HL-60 (cell line): ENCODE measurements around the gene C11orf54.
"Not testable (repeated sequence)": the region's sequence is repeated elsewhere in the genome, so short reads cannot be mapped to it uniquely, and the experiment has no call there.

Source experiments
- DNase-seq, 2 experiments: peaks; one replicate each; pipeline ENCODE4 v3.0.0-alpha.2; 2010 to 2020; ENCODE audit warnings: low read depth in 1 of 2, low spot score in 1 of 2
- H3K27ac ChIP-seq: fragments of 250-450 bp; sonication (Bioruptor Pico); replicated peaks from 2 replicates; pipeline ENCODE4 v1.5.1; 2020; ENCODE audit warnings: mild to moderate bottlenecking, moderate library complexity
- H3K27me3 ChIP-seq: fragments of 250-450 bp; sonication (Bioruptor Pico); 2 replicates; pipeline ENCODE4 v1.5.1; 2021; ENCODE audit warnings: mild to moderate bottlenecking, moderate library complexity; ENCODE audit not compliant: insufficient read depth, poor library complexity, severe bottlenecking
- H3K4me3 ChIP-seq: replicated peaks from 2 replicates; pipeline ENCODE4 v1.5.1; 2011; ENCODE audit warnings: mild to moderate bottlenecking, control low read depth, low read length; ENCODE audit not compliant: insufficient read depth
- CTCF ChIP-seq: IDR thresholded peaks from one replicate; pipeline ENCODE4 v1.5.1; 2011; ENCODE audit warnings: low read length, control low read depth, inconsistent platforms; ENCODE audit not compliant: insufficient read depth
- GABPA ChIP-seq: IDR thresholded peaks from 2 replicates; pipeline ENCODE4 v1.6.1; 2012; ENCODE audit warnings: low read depth
- POLR2AphosphoS5 ChIP-seq: IDR thresholded peaks from 2 replicates; pipeline ENCODE4 v1.6.1; 2012; ENCODE audit warnings: low read depth
- REST ChIP-seq: IDR thresholded peaks from 2 replicates; pipeline ENCODE4 v1.6.1; 2012; ENCODE audit warnings: low read depth; ENCODE audit not compliant: insufficient replicate concordance
- SPI1 ChIP-seq: IDR thresholded peaks from 2 replicates; pipeline ENCODE4 v1.6.1; 2012; ENCODE audit warnings: low read depth, mild to moderate bottlenecking, borderline replicate concordance

C11orf54 gene

GRCh38 chr11:93757924-93758865 is 16.7 kb downstream of the C11orf54 start:
- Histone ChIP-seq H3K4me3 (no peak overlapping the region), H3K27ac (no peak overlapping the region), H3K27me3 (no peaks in the 10 kb centered on the region)
- TF ChIP-seq CTCF = no peak
- TF ChIP-seq POLR2AphosphoS5 = no peak
- no peak for TF ChIP-seq REST
- no peak for DNase-seq

GRCh38 chr11:93759123-93759522 is 17.7 kb downstream of the C11orf54 start:
- H3K27ac ChIP-seq, DNase-seq, H3K4me3 ChIP-seq, H3K27me3 ChIP-seq: not testable (repeated sequence)

GRCh38 chr11:93761910-93762309 is 20.4 kb downstream of the C11orf54 start:
- DNase-seq = no peak
- no peak overlapping the region for H3K4me3 ChIP-seq
- H3K27ac ChIP-seq = no peak overlapping the region
- TF ChIP-seq SPI1 (no peak), GABPA (no peak), CTCF (no peak), POLR2AphosphoS5 (no peak), REST (no peak)
- no peaks in the 10 kb centered on the region for H3K27me3 ChIP-seq

GRCh38 chr11:93765551-93765950 is 24.1 kb downstream of the C11orf54 start:
- DNase-seq = no peak
- Histone ChIP-seq H3K27me3 (no peaks in the 10 kb centered on the region), H3K4me3 (no peak overlapping the region), H3K27ac (no peak overlapping the region)
- no peak for TF ChIP-seq SPI1
- no peak for TF ChIP-seq CTCF
- TF ChIP-seq GABPA = no peak
- no peak for TF ChIP-seq POLR2AphosphoS5
- no peak for TF ChIP-seq REST
